Measurements from ENCODE around the gene ACTR3. TPM values are rescaled to one million over a fixed set of nuclear protein-coding genes. Genes with fewer than 3 reads are reported as not detected.

Gene ACTR3
- total RNA-seq, 1 experiment from 2014 or later: 197 TPM

- Histone ChIP-seq H2AFZ (ENCODE audit: low read length) (no peak overlapping the region), H3K4me3 (ENCODE audit: low read length) (no peak overlapping the region), H3K9ac (ENCODE audit: low read length) (no peak overlapping the region), H3K4me2 (ENCODE audit: low read length) (no peak overlapping the region), H3K9me3 (ENCODE audit: low read length) (no peaks in the 10 kb centered on the region), H4K20me1 (ENCODE audit: low read length) (no peaks in the 10 kb centered on the region), H3K36me3 (ENCODE audit: low read depth, low read length) (no peaks in the 10 kb centered on the region), H3K79me2 (ENCODE audit: low read length) (no peaks in the 10 kb centered on the region), H3F3A (ENCODE audit: low read length, unreplicated experiment) (no peaks in the 10 kb centered on the region), H3K27ac (ENCODE audit: low read length) (no peak overlapping the region), H3K27me3 (ENCODE audit: low read length) (peaks cover 78% of the 10 kb centered on the region), H3K9me2 (replicated peaks; ENCODE audit: low read length) (no peaks in the 10 kb centered on the region), H3K4me1 (ENCODE audit: insufficient read depth, low read length) (no peaks in the 10 kb centered on the region)
- BruUV-seq (replicated peaks): no TSS peak
- ATAC-seq: no peak
- no peak for TF ChIP-seq EZH2 (IDR thresholded peaks at IDR 0.05; ENCODE audit: low read length, unreplicated experiment)
- no peak for TF ChIP-seq EZH2phosphoT487 (IDR thresholded peaks at IDR 0.05; ENCODE audit: borderline replicate concordance, low read length)
- no peak for TF ChIP-seq CTCF (conservative IDR thresholded peaks at IDR 0.05; ENCODE audit: low read depth, low read length)
- intact Hi-C loops (cut with micrococcal nuclease): no loop called here
- ChIA-PET POLR2A (ENCODE audit: unreplicated experiment) (no interaction called here), CTCF (no interaction called here)
- no peak for DNase-seq
Measured at GRCh38 chr2:114006460-114006859, 116.6 kb downstream of the ACTR3 start.

- ATAC-seq (no peak), DNase-seq (no peak)
- Histone ChIP-seq H3F3A (ENCODE audit: low read length, unreplicated experiment) (no peaks in the 10 kb centered on the region), H3K79me2 (ENCODE audit: low read length) (no peaks in the 10 kb centered on the region), H2AFZ (ENCODE audit: low read length) (no peak overlapping the region), H3K4me3 (ENCODE audit: low read length) (no peak overlapping the region), H3K27ac (ENCODE audit: low read length) (no peak overlapping the region), H3K27me3 (ENCODE audit: low read length) (peaks cover 81% of the 10 kb centered on the region), H4K20me1 (ENCODE audit: low read length) (no peaks in the 10 kb centered on the region), H3K4me2 (ENCODE audit: low read length) (no peak overlapping the region), H3K36me3 (ENCODE audit: low read depth, low read length) (no peaks in the 10 kb centered on the region), H3K9me2 (replicated peaks; ENCODE audit: low read length) (no peaks in the 10 kb centered on the region), H3K9me3 (ENCODE audit: low read length) (no peaks in the 10 kb centered on the region), H3K4me1 (ENCODE audit: insufficient read depth, low read length) (no peaks in the 10 kb centered on the region), H3K9ac (ENCODE audit: low read length) (no peak overlapping the region)
- intact Hi-C loops (cut with micrococcal nuclease): no loop called here
- POLR2A ChIA-PET (ENCODE audit: unreplicated experiment): no interaction called here
- CTCF ChIA-PET: no interaction called here
- no TSS peak for BruUV-seq (replicated peaks)
- TF ChIP-seq EZH2 (IDR thresholded peaks at IDR 0.05; ENCODE audit: low read length, unreplicated experiment): no peak
- TF ChIP-seq CTCF (conservative IDR thresholded peaks at IDR 0.05; ENCODE audit: low read depth, low read length): no peak
- no peak for TF ChIP-seq EZH2phosphoT487 (IDR thresholded peaks at IDR 0.05; ENCODE audit: borderline replicate concordance, low read length)
Measured at GRCh38 chr2:114007436-114007835, 117.5 kb downstream of the ACTR3 start.

- ATAC-seq: no peak
- TF ChIP-seq EZH2phosphoT487 (IDR thresholded peaks at IDR 0.05; ENCODE audit: borderline replicate concordance, low read length) (no peak), CTCF (conservative IDR thresholded peaks at IDR 0.05; ENCODE audit: low read depth, low read length) (no peak), EZH2 (IDR thresholded peaks at IDR 0.05; ENCODE audit: low read length, unreplicated experiment) (no peak)
- Histone ChIP-seq H3K4me3 (ENCODE audit: low read length) (no peak overlapping the region), H3K4me2 (ENCODE audit: low read length) (no peak overlapping the region), H3K9me2 (replicated peaks; ENCODE audit: low read length) (no peaks in the 10 kb centered on the region), H3K36me3 (ENCODE audit: low read depth, low read length) (no peaks in the 10 kb centered on the region), H3F3A (ENCODE audit: low read length, unreplicated experiment) (no peaks in the 10 kb centered on the region), H3K27ac (ENCODE audit: low read length) (no peak overlapping the region), H3K9ac (ENCODE audit: low read length) (no peak overlapping the region), H2AFZ (ENCODE audit: low read length) (no peak overlapping the region), H3K9me3 (ENCODE audit: low read length) (no peaks in the 10 kb centered on the region), H3K79me2 (ENCODE audit: low read length) (no peaks in the 10 kb centered on the region), H3K4me1 (ENCODE audit: insufficient read depth, low read length) (no peaks in the 10 kb centered on the region), H3K27me3 (ENCODE audit: low read length) (peaks cover 76% of the 10 kb centered on the region), H4K20me1 (ENCODE audit: low read length) (no peaks in the 10 kb centered on the region)
- no peak for DNase-seq
- no TSS peak for BruUV-seq (replicated peaks)
- ChIA-PET POLR2A (ENCODE audit: unreplicated experiment) (no interaction called here), CTCF (no interaction called here)
- intact Hi-C loops (cut with micrococcal nuclease): no loop called here
Measured at GRCh38 chr2:114008720-114009119, 118.8 kb downstream of the ACTR3 start.

Data from PC-3 (cell line).